ENCODE measurements around the gene CRK.
"Not testable (repeated sequence)": the region's sequence is repeated elsewhere in the genome, so short reads cannot be mapped to it uniquely, and the experiment has no call there.

Gene CRK

DNA sequence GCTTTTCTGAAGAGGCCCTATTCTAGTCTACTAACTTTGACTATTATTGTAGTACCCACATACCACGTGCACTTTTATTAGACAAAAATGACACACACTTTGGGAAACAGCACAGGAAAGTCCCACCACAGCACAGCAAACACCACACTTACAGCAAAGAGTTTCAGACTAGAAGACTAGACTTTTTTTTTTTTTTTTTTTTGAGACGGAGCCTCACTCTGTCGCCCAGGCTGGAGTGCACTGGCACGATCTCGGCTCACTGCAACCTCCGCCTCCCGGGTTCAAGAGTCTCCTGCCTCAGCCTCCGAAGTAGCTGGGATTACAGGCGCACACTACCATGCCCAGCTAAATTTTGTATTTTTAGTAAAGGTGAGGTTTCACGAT, 76.1 kb downstream of the CRK start:
- DNase-seq, result no peak

DNA sequence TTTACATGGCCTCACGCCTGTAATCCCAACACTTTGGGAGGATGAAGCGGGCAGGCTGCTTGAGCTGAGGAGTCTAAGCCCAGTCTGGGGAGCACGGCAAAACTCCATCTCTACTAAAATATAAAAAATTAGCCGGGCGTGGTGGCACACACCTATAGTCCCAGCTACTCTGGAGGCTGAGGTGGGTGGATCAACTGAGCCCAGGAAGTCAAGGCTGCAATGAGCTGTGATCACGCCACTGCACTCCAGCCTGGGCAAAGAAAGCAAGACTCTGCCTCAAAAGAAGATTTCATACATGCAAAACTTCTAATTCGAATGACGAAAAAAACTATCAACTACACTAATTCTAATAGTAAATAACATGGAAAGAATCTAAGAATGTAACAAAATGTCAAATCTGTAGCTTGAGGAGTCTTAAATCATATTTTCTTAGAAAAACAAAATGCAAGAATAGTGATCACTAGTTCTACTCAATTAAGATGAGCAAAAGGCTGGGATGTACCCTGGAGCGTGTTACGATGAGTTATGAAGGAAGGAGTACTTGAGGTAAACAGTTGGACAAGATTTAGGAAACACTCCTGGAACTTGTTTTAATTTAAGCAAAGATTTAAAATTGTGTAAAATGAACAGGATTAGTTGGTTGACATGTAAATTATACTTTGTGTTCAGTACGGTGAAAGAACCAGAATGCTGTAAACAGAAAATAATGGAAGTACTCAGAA, 76.7 kb downstream of the CRK start:
- DNase-seq, result no peak

DNA sequence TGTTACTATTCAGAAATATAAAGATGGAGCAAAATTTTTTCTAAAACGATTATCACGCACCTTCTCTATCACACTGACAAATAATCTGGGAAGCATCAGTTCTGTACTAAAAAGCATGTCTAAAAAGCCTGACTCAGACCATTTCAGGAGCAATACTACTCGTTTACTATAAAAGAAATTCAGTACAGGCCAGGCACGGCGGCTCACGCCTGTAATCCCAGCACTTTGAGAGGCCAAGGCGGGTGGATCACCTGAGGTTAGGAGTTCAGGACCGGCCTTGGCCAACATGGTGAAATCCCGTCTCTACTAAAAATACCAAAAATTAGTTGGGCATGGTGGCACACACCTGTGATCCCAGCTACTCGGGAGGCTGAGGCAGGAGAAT, 77.6 kb downstream of the CRK start:
- not testable (repeated sequence) for DNase-seq

DNA sequence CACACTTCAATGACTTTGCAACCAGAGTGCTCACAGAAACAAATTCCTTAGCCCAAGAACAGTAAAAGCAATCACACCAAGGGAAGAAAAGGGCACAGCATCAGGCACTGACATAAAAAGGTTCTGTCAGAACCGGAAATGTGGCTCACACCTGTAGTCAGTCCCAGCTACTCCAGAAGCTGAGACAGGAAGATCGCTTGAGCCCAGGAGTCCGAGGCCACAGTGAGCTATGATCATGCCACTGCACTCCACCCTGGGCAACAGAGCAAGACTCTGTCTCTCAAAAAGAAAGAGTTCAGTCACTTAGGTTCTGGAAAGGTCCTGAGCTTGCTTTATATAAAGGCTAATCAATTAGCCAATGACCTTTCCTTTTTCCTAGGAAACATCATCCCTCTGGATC, 78.7 kb downstream of the CRK start:
- no peak for DNase-seq

DNA sequence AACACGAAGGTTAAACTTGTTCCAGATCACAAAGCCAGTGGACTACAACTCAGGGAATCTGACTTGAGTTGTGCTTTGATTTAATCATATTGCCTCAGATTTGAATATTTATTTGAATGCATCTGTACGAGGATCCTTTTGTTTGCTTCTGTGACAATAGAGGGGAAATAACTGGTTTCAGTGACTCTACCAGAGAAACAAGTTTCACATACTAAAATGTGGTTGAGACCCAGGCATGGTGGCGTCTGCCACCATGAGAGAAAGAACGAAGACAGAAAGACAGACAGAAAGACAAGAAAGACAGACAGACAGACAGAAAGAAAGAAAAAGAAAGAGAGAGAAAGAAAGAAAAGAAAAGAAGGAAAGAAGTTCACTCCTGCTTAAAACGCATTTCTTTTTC, 80.0 kb downstream of the CRK start:
- DNase-seq, result no peak

DNA sequence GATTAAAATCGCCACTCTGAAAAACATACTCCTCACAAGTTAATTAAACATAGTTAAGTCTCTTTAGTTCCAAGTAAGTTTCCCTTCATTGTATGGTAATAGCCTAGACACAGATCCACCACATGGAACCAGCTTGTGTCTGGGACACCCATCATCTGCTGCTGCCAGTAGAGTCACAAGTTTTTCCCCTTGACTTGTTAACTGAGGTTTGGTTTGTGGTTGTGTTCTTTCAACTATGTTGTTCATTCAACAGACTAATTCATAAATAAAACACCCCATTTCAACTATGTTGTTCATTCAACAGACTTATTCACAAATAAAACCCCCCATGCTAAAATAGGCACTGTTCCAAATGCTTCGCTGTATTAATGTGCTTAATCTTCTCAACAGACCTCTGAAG, 80.4 kb downstream of the CRK start:
- no peak for DNase-seq

DNA sequence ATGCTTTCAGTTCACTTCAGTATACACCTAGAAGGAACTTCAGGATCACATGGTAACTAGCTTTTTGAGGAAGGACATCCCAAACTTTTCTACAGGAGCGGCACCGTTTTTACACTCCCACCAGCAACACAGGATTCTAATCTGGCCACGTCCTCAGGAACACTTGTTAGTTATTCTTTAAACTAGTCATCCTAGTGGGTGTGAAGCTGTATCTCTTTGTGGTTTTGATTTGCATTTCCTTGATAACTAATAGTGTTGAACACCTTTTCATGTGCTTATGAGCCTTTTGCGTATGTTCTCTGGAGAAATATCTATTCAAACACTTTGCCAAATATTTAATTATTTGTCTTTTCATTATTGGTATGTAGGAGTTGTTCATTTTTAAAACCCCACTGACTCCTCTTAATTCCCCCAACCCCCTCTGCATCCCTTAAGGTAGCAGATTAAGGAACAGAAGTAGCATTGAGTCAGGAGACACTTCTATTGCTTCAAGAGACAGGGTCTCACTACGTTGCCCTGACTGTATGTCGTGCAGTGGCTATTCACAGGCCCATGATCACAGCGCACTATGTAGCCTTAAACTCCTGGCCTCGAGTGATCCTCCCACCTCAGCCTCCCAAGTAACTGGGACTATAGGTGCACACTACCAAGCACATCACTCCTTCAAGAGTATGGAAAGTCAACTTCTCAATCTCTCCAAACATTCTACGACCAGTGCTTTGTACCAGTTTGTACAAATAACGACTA, 81.4 kb downstream of the CRK start:
- no peak for DNase-seq

DNA sequence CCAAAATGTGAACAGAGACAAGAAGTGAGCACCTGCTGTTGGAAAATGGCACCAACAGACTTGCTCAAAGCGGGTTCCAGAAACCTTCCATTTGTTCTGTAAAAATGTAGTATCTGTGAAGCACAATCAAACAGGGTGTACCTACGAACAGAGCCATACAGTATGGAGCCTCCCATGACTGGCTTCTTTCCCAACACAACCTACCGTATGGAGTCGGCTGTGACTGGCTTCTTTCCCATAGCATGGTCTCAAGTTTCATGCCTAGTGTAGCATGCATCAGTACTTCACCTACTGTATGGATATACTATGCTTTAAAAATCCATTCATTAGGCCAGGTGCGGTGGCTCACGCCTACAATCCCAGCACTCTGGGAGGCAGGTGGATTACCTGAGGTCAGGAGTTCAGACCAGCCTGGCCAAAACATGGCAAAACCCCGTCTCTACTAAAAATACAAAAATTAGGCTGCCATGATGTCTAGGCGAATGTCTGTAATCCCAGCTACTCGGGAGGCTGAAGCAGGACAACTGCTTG, 82.3 kb downstream of the CRK start:
- DNase-seq, result no peak

DNA sequence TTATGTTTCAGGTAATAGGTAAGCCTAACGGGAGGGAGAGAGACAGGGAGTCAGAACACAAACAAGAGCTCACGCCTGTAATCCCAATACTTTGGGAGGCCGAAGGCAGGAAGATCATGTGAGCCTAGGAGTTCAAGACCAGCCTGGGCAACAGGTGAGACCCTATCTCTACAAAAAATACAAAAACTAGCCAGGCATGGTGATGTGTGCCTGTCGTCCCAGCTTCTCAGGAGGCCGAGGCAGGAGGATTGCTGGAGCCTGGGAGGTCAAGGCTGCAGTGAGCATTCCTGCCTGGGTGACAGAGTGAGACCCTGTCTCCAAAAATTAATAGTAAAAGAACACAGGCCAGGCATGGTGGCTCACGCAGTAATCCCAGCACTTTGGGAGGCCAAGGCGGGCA, 83.4 kb downstream of the CRK start:
- no peak for DNase-seq

DNA sequence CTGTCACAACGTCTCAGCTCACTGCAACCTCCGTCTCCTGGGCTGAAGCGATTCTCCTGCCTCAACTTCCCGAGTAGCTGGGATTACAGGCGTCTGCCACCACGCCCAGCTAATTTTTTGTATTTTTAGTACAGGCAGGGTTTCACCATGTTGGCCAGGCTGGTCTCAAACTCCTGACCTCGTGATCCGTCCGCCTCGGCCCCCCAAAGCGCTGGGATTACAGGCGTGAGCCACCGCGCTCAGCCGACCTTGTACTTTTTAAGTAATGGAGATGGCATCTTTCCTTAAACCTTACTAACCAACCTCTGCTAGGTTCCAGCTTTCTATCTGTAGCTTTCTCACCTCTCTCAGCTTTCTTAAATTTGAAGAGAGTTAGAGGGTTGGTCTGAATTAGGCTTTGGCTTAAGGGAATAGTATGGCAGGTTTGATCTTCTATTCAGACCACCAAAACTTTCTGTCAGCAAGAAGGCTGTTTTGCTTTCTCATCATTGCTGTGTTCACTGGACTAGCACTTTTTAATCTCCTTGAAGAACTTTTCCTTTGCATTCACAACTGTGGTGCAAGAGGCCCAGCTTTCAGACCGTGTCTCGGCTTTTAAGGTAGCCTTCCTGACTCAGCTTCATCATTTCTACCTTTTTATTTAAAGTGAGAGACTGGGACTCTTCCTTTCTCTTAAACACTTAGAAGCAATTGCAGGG, 84.0 kb downstream of the CRK start:
- no peak for DNase-seq

Measured in stimulated activated naive CD4-positive, alpha-beta T cell (primary cell).